ENCODE measurements around the gene NFATC2. TPM values are rescaled to one million over a fixed set of nuclear protein-coding genes. Genes with fewer than 3 reads are reported as not detected.

Gene NFATC2
- polyA plus RNA-seq, 1 of the 3 experiments (the other 2 are of a cell fraction): 0.36 TPM

- TF ChIP-seq, protein P1, sequence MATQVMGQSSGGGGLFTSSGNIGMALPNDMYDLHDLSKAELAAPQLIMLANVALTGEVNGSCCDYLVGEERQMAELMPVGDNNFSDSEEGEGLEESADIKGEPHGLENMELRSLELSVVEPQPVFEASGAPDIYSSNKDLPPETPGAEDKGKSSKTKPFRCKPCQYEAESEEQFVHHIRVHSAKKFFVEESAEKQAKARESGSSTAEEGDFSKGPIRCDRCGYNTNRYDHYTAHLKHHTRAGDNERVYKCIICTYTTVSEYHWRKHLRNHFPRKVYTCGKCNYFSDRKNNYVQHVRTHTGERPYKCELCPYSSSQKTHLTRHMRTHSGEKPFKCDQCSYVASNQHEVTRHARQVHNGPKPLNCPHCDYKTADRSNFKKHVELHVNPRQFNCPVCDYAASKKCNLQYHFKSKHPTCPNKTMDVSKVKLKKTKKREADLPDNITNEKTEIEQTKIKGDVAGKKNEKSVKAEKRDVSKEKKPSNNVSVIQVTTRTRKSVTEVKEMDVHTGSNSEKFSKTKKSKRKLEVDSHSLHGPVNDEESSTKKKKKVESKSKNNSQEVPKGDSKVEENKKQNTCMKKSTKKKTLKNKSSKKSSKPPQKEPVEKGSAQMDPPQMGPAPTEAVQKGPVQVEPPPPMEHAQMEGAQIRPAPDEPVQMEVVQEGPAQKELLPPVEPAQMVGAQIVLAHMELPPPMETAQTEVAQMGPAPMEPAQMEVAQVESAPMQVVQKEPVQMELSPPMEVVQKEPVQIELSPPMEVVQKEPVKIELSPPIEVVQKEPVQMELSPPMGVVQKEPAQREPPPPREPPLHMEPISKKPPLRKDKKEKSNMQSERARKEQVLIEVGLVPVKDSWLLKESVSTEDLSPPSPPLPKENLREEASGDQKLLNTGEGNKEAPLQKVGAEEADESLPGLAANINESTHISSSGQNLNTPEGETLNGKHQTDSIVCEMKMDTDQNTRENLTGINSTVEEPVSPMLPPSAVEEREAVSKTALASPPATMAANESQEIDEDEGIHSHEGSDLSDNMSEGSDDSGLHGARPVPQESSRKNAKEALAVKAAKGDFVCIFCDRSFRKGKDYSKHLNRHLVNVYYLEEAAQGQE (IDR thresholded peaks at IDR 0.05; ENCODE audit: low read depth, low read length): no peak
- no peak for TF ChIP-seq RXRA (IDR thresholded peaks at IDR 0.05; ENCODE audit: borderline replicate concordance, low read depth)
These were observed 145.4 kb downstream of the NFATC2 start (continued) for GRCh38 chr20:51397137-51397536.

- H2AFZ ChIP-seq (ENCODE audit: low read depth): no peak overlapping the region
- H3K36me3 ChIP-seq (replicated peaks in 1 of 2; ENCODE audit: control insufficient read depth in 1 of 2, insufficient read depth in 2 of 2, low read length in 1 of 2): no peaks in the 10 kb centered on the region
- no peaks in the 10 kb centered on the region; a peak in 1 of 4 replicates for H3K4me1 ChIP-seq (ENCODE audit: control insufficient read depth in 1 of 2, insufficient read depth in 2 of 2, low read depth in 1 of 2, low read length in 1 of 2)
- H3K79me2 ChIP-seq (ENCODE audit: insufficient read depth): no peaks in the 10 kb centered on the region
- CTCF ChIA-PET: interaction anchor here (0.9 to 1.8 kb wide), 3 partner anchors 10 to 199 kb away, joined by 4 to 6 read pairs (median 5); no protein-coding TSS in a partner anchor
- H3K27ac ChIP-seq (ENCODE audit: low read depth in 2 of 2, low read length in 1 of 2): no peak overlapping the region
- TF ChIP-seq JUND (IDR thresholded peaks at IDR 0.05) (no peak), NRF1 (IDR thresholded peaks at IDR 0.05; ENCODE audit: low read depth, low read length) (no peak), TAF1 (IDR thresholded peaks at IDR 0.05; ENCODE audit: borderline replicate concordance, low read depth, low read length) (no peak), RFX5 (IDR thresholded peaks at IDR 0.05; ENCODE audit: low read length) (no peak), RXRA (IDR thresholded peaks at IDR 0.05; ENCODE audit: borderline replicate concordance, low read depth) (no peak)
- no peaks in the 10 kb centered on the region for H3K9me2 ChIP-seq
- WGBS (ENCODE audit: low lambda C conversion rate): 90% methylated on average over 6 of the region's 7 CpGs
- H3K4me3 ChIP-seq (ENCODE audit: low read depth in 2 of 2, low read length in 1 of 2): no peak overlapping the region
- POLR2A ChIA-PET: no interaction called here
- no peaks in the 10 kb centered on the region for H4K20me1 ChIP-seq (ENCODE audit: insufficient read depth)
- no peaks in the 10 kb centered on the region for H3K27me3 ChIP-seq (ENCODE audit: insufficient read depth)
- no peak overlapping the region for H3K4me2 ChIP-seq
- no peaks in the 10 kb centered on the region for H3K9me3 ChIP-seq
- H3K9ac ChIP-seq: no peak overlapping the region
- H3F3A ChIP-seq (replicated peaks; ENCODE audit: insufficient read depth): no peaks in the 10 kb centered on the region
- DNase-seq: no peak
These were observed 146.1 kb downstream of the NFATC2 start for GRCh38 chr20:51396365-51396909.

- Histone ChIP-seq H3K9me3 (no peaks in the 10 kb centered on the region), H3K79me2 (ENCODE audit: insufficient read depth) (no peaks in the 10 kb centered on the region), H4K20me1 (ENCODE audit: insufficient read depth) (no peaks in the 10 kb centered on the region), H3K27me3 (ENCODE audit: insufficient read depth) (no peaks in the 10 kb centered on the region), H3F3A (replicated peaks; ENCODE audit: insufficient read depth) (no peaks in the 10 kb centered on the region), H3K4me3 (ENCODE audit: low read depth in 2 of 2, low read length in 1 of 2) (no peak overlapping the region), H3K4me1 (ENCODE audit: control insufficient read depth in 1 of 2, insufficient read depth in 2 of 2, low read depth in 1 of 2, low read length in 1 of 2) (no peaks in the 10 kb centered on the region; a peak in 1 of 4 replicates), H3K9ac (no peak overlapping the region), H2AFZ (ENCODE audit: low read depth) (no peak overlapping the region), H3K4me2 (no peak overlapping the region), H3K36me3 (replicated peaks in 1 of 2; ENCODE audit: control insufficient read depth in 1 of 2, insufficient read depth in 2 of 2, low read length in 1 of 2) (no peaks in the 10 kb centered on the region), H3K9me2 (no peaks in the 10 kb centered on the region), H3K27ac (ENCODE audit: low read depth in 2 of 2, low read length in 1 of 2) (no peak overlapping the region)
- ChIA-PET CTCF (interaction anchor here (1.8 kb wide), 1 partner anchor 9 kb away, joined by 6 read pairs; no protein-coding TSS in a partner anchor), POLR2A (no interaction called here)
- WGBS (ENCODE audit: low lambda C conversion rate): 82% methylated on average over 6 of the region's 6 CpGs
- no peak for DNase-seq
- TF ChIP-seq IRF3 (IDR thresholded peaks at IDR 0.05; ENCODE audit: low read depth, low read length) (no peak), FOSL2 (IDR thresholded peaks at IDR 0.05; ENCODE audit: borderline replicate concordance, low read depth) (no peak), ZBTB33 (IDR thresholded peaks at IDR 0.05; ENCODE audit: borderline replicate concordance, low read depth) (no peak), TEAD4 (IDR thresholded peaks at IDR 0.05; ENCODE audit: borderline replicate concordance, insufficient read depth) (no peak), JUND (IDR thresholded peaks at IDR 0.05) (no peak), ELF1 (IDR thresholded peaks at IDR 0.05) (no peak), CHD2 (IDR thresholded peaks at IDR 0.05; ENCODE audit: low read length, partially characterized antibody) (no peak), PBX3 (IDR thresholded peaks at IDR 0.05) (no peak), SMC3 (IDR thresholded peaks at IDR 0.05; ENCODE audit: low read depth, low read length) (no peak)
- TF ChIP-seq, protein P2, sequence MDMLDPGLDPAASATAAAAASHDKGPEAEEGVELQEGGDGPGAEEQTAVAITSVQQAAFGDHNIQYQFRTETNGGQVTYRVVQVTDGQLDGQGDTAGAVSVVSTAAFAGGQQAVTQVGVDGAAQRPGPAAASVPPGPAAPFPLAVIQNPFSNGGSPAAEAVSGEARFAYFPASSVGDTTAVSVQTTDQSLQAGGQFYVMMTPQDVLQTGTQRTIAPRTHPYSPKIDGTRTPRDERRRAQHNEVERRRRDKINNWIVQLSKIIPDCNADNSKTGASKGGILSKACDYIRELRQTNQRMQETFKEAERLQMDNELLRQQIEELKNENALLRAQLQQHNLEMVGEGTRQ (IDR thresholded peaks at IDR 0.05; ENCODE audit: borderline replicate concordance, low read depth, low read length): no peak
- TF ChIP-seq, protein P3, sequence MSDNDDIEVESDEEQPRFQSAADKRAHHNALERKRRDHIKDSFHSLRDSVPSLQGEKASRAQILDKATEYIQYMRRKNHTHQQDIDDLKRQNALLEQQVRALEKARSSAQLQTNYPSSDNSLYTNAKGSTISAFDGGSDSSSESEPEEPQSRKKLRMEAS (IDR thresholded peaks at IDR 0.05; ENCODE audit: low read depth): no peak
These were observed 147.8 kb downstream of the NFATC2 start for GRCh38 chr20:51394706-51395105.
